ENCODE data around the gene VAV1. TPM values are rescaled to one million over a fixed set of nuclear protein-coding genes. Genes with fewer than 3 reads are reported as not detected.

VAV1 gene
- total and polyA plus RNA-seq, 2 of the 13 experiments (the other 11 are each of a cell fraction or from before 2014, with no cell fraction given): not detected

DNA sequence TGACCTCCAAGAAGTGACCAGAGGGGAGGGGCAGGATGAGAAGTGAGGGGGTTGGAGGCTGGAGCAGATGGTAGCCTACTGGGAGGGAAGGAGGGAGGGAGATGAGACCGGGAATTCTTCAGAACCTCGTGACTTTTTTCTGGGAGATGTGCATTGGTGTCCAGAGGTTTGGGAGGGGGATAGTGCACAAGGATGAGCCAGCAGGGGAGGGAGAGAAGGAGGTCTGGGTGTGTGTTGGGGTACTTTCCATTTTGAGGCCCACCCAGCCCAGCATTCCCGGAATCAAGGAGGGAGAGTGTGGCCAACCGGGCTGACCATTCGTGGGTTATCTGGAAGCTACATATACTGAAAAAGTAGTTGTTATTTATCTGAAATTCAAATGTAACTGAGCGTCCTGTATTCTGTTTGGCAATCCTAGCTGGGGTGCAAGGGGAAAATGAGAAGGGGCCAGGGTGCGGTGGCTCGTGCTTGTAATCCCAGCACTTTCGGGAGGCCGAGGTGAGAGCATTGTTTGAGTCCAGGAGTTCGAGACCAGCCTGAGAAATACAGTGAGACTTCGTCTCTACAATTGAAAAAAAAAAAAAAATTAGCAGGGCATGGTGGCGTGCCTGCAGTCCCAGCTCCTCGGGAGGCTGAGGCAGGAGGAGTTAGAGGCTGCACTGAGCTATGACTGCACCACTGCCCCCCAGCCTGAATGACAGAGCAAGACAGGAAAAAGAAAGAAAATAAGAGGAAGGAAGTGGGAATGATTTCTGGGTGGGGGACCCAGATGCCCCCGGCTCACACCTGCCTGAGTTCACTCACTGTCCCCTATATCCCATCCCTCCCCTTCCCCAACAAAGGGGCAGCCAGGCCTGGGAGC lies 47.6 kb upstream of the VAV1 start (continued):
- TF ChIP-seq HNRNPL (IDR thresholded peaks at IDR 0.05; ENCODE audit: low read depth, low read length) (no peak), SNAPC2 (CRISPR knock-in tag; IDR thresholded peaks at IDR 0.05) (0 out of 2 replicates have a peak, but pooled peaks have one; percentile 18), FOXK1 (CRISPR knock-in tag; IDR thresholded peaks at IDR 0.05; ENCODE audit: borderline replicate concordance, low read depth) (0 out of 2 replicates have a peak, but pooled peaks have one; percentile 37), SRF (IDR thresholded peaks at IDR 0.05; ENCODE audit: low read depth, low read length) (no peak), HNF4G (IDR thresholded peaks at IDR 0.05; ENCODE audit: borderline replicate concordance, low read depth, low read length) (no peak), HNF4G (CRISPR knock-in tag; IDR thresholded peaks at IDR 0.05; ENCODE audit: borderline replicate concordance, low read depth) (no peak), POLR2G (IDR thresholded peaks at IDR 0.05; ENCODE audit: low read depth, low read length) (0 out of 2 replicates have a peak, but pooled peaks have one; percentile 2), SP4 (CRISPR knock-in tag; IDR thresholded peaks at IDR 0.05) (no peak)
- TF ChIP-seq, protein P1, sequence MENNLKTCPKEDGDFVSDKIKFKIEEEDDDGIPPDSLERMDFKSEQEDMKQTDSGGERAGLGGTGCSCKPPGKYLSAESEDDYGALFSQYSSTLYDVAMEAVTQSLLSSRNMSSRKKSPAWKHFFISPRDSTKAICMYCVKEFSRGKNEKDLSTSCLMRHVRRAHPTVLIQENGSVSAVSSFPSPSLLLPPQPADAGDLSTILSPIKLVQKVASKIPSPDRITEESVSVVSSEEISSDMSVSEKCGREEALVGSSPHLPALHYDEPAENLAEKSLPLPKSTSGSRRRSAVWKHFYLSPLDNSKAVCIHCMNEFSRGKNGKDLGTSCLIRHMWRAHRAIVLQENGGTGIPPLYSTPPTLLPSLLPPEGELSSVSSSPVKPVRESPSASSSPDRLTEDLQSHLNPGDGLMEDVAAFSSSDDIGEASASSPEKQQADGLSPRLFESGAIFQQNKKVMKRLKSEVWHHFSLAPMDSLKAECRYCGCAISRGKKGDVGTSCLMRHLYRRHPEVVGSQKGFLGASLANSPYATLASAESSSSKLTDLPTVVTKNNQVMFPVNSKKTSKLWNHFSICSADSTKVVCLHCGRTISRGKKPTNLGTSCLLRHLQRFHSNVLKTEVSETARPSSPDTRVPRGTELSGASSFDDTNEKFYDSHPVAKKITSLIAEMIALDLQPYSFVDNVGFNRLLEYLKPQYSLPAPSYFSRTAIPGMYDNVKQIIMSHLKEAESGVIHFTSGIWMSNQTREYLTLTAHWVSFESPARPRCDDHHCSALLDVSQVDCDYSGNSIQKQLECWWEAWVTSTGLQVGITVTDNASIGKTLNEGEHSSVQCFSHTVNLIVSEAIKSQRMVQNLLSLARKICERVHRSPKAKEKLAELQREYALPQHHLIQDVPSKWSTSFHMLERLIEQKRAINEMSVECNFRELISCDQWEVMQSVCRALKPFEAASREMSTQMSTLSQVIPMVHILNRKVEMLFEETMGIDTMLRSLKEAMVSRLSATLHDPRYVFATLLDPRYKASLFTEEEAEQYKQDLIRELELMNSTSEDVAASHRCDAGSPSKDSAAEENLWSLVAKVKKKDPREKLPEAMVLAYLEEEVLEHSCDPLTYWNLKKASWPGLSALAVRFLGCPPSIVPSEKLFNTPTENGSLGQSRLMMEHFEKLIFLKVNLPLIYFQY (CRISPR knock-in tag; IDR thresholded peaks at IDR 0.05; ENCODE audit: borderline replicate concordance): no peak
